Keratinocyte (primary cell): ENCODE measurements around the gene DBNL. TPM values are rescaled to one million over a fixed set of nuclear protein-coding genes. Genes with fewer than 3 reads are reported as not detected.

Experiments
- DNase-seq: peaks from one replicate; pipeline ENCODE4 v3.0.0-alpha.2; 2011; ENCODE audit warnings: low read depth, missing footprints, low spot score
- FAIRE-seq: peaks from 2 replicates; lab custom pipeline; 2011; peaks lifted over from hg19 to GRCh38; lab: Jason Lieb, UNC
- H2AFZ ChIP-seq: 2 replicates; pipeline ENCODE4 v1.6.0; 2012; ENCODE audit warnings: low read length, control low read depth, inconsistent platforms; ENCODE audit not compliant: control insufficient read depth
- H3K27ac ChIP-seq: 2 replicates; pipeline ENCODE4 v1.5.1; 2011; ENCODE audit warnings: low read length; ENCODE audit not compliant: control insufficient read depth, insufficient read depth
- H3K27me3 ChIP-seq: 3 replicates; pipeline ENCODE4 v1.6.0; 2011; ENCODE audit warnings: low read length; ENCODE audit not compliant: control insufficient read depth, insufficient read depth; ENCODE audit errors: extremely low read depth
- H3K36me3 ChIP-seq, 2 experiments: 2 replicates in 1 of 2; 3 replicates in 1 of 2; pipeline ENCODE4 v1.5.1; 2011; ENCODE audit warnings: low read length in 2 of 2, mild to moderate bottlenecking in 1 of 2; ENCODE audit not compliant: control insufficient read depth in 2 of 2, insufficient read depth in 2 of 2; ENCODE audit errors: extremely low read depth in 1 of 2
- H3K4me1 ChIP-seq: 3 replicates; pipeline ENCODE4 v1.5.1; 2011; ENCODE audit warnings: low read length; ENCODE audit not compliant: control insufficient read depth, insufficient read depth; ENCODE audit errors: extremely low read depth
- H3K4me2 ChIP-seq: 3 replicates; pipeline ENCODE4 v1.6.0; 2011; ENCODE audit warnings: low read depth, low read length; ENCODE audit not compliant: control insufficient read depth, insufficient read depth; ENCODE audit errors: extremely low read depth
- H3K4me3 ChIP-seq, 3 experiments: fragments of 200-600 bp in 1 of 3; sonication (generic) in 1 of 3; 2 replicates in 2 of 3; 3 replicates in 1 of 3; pipeline ENCODE4 v1.5.1; 2011 to 2016; ENCODE audit warnings: low read length in 3 of 3, mild to moderate bottlenecking in 3 of 3, control low read depth in 2 of 3, inconsistent platforms in 1 of 3, low read depth in 1 of 3, mixed read lengths in 1 of 3, mixed run types in 1 of 3, moderate library complexity in 1 of 3; ENCODE audit not compliant: control insufficient read depth in 2 of 3, insufficient read depth in 2 of 3; ENCODE audit errors: extremely low read depth in 1 of 3
- H3K79me2 ChIP-seq: 2 replicates; pipeline ENCODE4 v1.6.0; 2012; ENCODE audit warnings: low read length; ENCODE audit not compliant: control insufficient read depth, insufficient read depth
- H3K9ac ChIP-seq: 3 replicates; pipeline ENCODE4 v1.6.0; 2011; ENCODE audit warnings: low read length; ENCODE audit not compliant: control insufficient read depth, insufficient read depth; ENCODE audit errors: extremely low read depth
- H3K9me1 ChIP-seq: 3 replicates; pipeline ENCODE4 v1.6.0; 2011; ENCODE audit warnings: low read length; ENCODE audit not compliant: control insufficient read depth, insufficient read depth; ENCODE audit errors: extremely low read depth
- H3K9me3 ChIP-seq: 2 replicates; pipeline ENCODE4 v1.5.1; 2012; ENCODE audit warnings: low read depth, low read length; ENCODE audit not compliant: control insufficient read depth
- H4K20me1 ChIP-seq: 3 replicates; pipeline ENCODE4 v1.6.0; 2011; ENCODE audit warnings: low read length; ENCODE audit not compliant: control insufficient read depth, insufficient read depth; ENCODE audit errors: extremely low read depth
- EZH2 ChIP-seq: IDR thresholded peaks from one replicate; pipeline ENCODE4 v1.6.1; 2012; ENCODE audit warnings: inconsistent platforms, mild to moderate bottlenecking, low read length, moderate library complexity
- dilution Hi-C: fragments of 300-500 bp; cut with MboI; formaldehyde crosslinking; loops from one replicate; pipeline ENCODE4 v1.7.0; 2020; ENCODE audit warnings: low sequenced_read_pairs; ENCODE audit not compliant: extremely low pct_ligation_motif_present
- polyA plus RNA-seq, 5 experiments: library from polyadenylated mRNA; depleted of rRNA in 3 of 5; stranded (reverse) in 3 of 5; stranded (forward) in 1 of 5; unstranded in 1 of 5; fragments of >200 nt; gene quantifications; 1 replicate in 1 of 5; 2 replicates in 3 of 5; 3 replicates in 1 of 5; pipeline versions ENCODE4 v1.2.1 to v1.2.3, GENCODE V29; 2011 to 2012; ENCODE audit warnings: missing spikeins in 2 of 5, low read depth in 1 of 5, low replicate concordance in 1 of 5
- TF ChIP-seq, protein P1 (sequence below), 3 experiments: IDR thresholded peaks in 1 of 3; conservative IDR thresholded peaks in 1 of 3; optimal IDR thresholded peaks in 1 of 3; 2 replicates in 2 of 3; 3 replicates in 1 of 3; pipeline versions ENCODE3 to v1.5.1; 2011; ENCODE audit warnings: low read length in 3 of 3, mild to moderate bottlenecking in 3 of 3, moderate library complexity in 2 of 3, control low read depth in 1 of 3, inconsistent platforms in 1 of 3; ENCODE audit not compliant: insufficient read depth in 2 of 3; ENCODE audit errors: extremely low read depth in 1 of 3

DBNL gene
- polyA plus RNA-seq, 1 donor (not counting 4 experiments of a cell fraction or from before 2014, with no cell fraction given), result 76.1 TPM

DNA sequence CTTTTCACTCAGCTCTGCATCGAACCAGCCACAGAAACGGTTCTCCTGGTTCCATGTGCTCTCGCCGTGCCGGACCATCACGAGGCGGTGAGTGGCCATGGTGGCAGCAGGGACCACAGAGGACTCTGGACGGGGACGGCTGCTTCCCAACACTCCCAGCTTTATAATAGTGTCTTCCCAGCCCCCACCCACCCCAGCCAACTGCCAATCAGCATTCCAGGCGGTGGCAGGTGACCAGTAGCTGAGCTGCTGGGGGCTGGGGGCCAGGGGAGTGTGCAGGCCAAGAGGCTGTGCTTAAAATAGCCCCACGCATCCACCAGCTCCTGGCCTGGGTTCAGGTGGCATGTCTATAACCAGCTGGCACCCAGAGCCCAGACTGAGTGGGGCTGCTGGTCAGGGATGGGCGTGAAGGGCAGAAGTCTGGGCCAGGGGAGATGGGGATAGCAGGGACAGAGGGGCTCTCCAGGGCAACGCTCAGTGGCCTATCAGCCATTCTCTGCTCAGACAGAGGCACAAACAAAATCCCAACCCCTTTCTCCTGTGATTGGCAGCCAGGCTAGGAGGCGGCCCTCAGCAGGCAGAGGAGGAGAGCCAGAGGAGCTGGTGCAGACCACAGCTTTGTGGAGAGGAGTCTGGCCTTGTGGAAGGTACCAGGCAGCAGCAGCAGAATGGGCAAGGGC, 21.1 kb downstream of the DBNL start, which contains the start of gene PGAM2:
Gene PGAM2, minus strand, starts transcription at position 137 of the 680 bp plus-strand sequence. Its CDS starts 38 bp downstream, at position 99.
- FAIRE-seq (no peak), DNase-seq (no peak)
- Histone ChIP-seq H3K4me1 (peaks cover 1% of the 10 kb centered on the region), H3K4me3 (no peak within 1 kb of the TSS), H2AFZ (no peak within 1 kb of the TSS), H3K36me3 (peaks cover 17 to 18% of the 10 kb centered on the region in 2 experiments), H3K79me2 (no peaks in the 10 kb centered on the region), H3K9me1 (no peaks in the 10 kb centered on the region), H3K27me3 (no peaks in the 10 kb centered on the region), H3K9me3 (no peaks in the 10 kb centered on the region), H4K20me1 (no peaks in the 10 kb centered on the region), H3K4me2 (no peak within 1 kb of the TSS), H3K27ac (no peak within 1 kb of the TSS), H3K9ac (no peak within 1 kb of the TSS)
- dilution Hi-C loops, result no loop called here
- TF ChIP-seq EZH2, result no peak
- TF ChIP-seq, protein P1, sequence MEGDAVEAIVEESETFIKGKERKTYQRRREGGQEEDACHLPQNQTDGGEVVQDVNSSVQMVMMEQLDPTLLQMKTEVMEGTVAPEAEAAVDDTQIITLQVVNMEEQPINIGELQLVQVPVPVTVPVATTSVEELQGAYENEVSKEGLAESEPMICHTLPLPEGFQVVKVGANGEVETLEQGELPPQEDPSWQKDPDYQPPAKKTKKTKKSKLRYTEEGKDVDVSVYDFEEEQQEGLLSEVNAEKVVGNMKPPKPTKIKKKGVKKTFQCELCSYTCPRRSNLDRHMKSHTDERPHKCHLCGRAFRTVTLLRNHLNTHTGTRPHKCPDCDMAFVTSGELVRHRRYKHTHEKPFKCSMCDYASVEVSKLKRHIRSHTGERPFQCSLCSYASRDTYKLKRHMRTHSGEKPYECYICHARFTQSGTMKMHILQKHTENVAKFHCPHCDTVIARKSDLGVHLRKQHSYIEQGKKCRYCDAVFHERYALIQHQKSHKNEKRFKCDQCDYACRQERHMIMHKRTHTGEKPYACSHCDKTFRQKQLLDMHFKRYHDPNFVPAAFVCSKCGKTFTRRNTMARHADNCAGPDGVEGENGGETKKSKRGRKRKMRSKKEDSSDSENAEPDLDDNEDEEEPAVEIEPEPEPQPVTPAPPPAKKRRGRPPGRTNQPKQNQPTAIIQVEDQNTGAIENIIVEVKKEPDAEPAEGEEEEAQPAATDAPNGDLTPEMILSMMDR (optimal IDR thresholded peaks at IDR 0.05 in 1 of 3, IDR thresholded peaks at IDR 0.05 in 1 of 3, conservative IDR thresholded peaks at IDR 0.05 in 1 of 3; ENCODE audit: extremely low read depth in 1 of 3, insufficient read depth in 2 of 3, low read length in 3 of 3), result no peak

DNA sequence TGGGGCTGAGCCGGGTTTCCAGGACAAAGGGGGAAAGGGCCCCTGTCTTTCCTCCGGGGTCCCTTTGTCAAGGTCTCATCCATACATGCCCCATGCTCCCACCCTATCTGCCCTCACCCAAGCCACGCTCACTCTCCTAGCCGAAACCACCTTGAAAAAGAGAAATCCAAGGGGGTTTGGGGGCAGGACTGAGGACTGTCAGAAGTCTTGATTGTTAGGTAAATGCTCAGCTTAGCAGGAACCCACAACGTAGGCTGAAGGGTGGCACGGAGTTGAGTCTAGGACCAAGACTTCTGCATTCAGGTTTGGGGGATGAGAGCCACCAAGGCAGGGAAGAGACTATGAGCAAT, 21.6 kb downstream of the DBNL start:
- Histone ChIP-seq H3K27ac (no peak overlapping the region), H2AFZ (no peak overlapping the region), H3K9me3 (no peaks in the 10 kb centered on the region), H3K9me1 (no peaks in the 10 kb centered on the region), H4K20me1 (no peaks in the 10 kb centered on the region), H3K4me3 (no peak overlapping the region), H3K79me2 (no peaks in the 10 kb centered on the region), H3K4me1 (peaks cover 7% of the 10 kb centered on the region), H3K27me3 (no peaks in the 10 kb centered on the region), H3K9ac (no peak overlapping the region), H3K4me2 (no peak overlapping the region), H3K36me3 (peaks cover 13% of the 10 kb centered on the region in 2 experiments)
- FAIRE-seq, result no peak
- dilution Hi-C loops, result no loop called here
- no peak for DNase-seq
- TF ChIP-seq, protein P1 (optimal IDR thresholded peaks at IDR 0.05 in 1 of 3, IDR thresholded peaks at IDR 0.05 in 1 of 3, conservative IDR thresholded peaks at IDR 0.05 in 1 of 3; ENCODE audit: extremely low read depth in 1 of 3, insufficient read depth in 2 of 3, low read length in 3 of 3), result no peak
- TF ChIP-seq EZH2, result no peak
